Keratinocyte (primary cell): ENCODE measurements around the gene XRCC3.

Source experiments
- CTCF ChIP-seq, 3 experiments: IDR thresholded peaks in 1 of 3; conservative IDR thresholded peaks in 1 of 3; optimal IDR thresholded peaks in 1 of 3; 2 replicates in 2 of 3; 3 replicates in 1 of 3; pipeline versions ENCODE3 to v1.5.1; 2011; ENCODE audit warnings: low read length in 3 of 3, mild to moderate bottlenecking in 3 of 3, moderate library complexity in 2 of 3, control low read depth in 1 of 3, inconsistent platforms in 1 of 3; ENCODE audit not compliant: insufficient read depth in 2 of 3; ENCODE audit errors: extremely low read depth in 1 of 3
- EZH2 ChIP-seq: IDR thresholded peaks from one replicate; pipeline ENCODE4 v1.6.1; 2012; ENCODE audit warnings: inconsistent platforms, mild to moderate bottlenecking, low read length, moderate library complexity

- TF ChIP-seq EZH2 (no peak), CTCF (optimal IDR thresholded peaks at IDR 0.05 in 1 of 3, IDR thresholded peaks at IDR 0.05 in 1 of 3, conservative IDR thresholded peaks at IDR 0.05 in 1 of 3; ENCODE audit: extremely low read depth in 1 of 3, insufficient read depth in 2 of 3, low read length in 3 of 3) (no peak)
Observed at GRCh38 chr14:103739793-103740501, 24.7 kb upstream of the XRCC3 start.
